Mononuclear cell (primary cell): Measurements from ENCODE around the gene INTS7. TPM values are rescaled to one million over a fixed set of nuclear protein-coding genes. Genes with fewer than 3 reads are reported as not detected.
"Not testable (repeated sequence)": the region's sequence is repeated elsewhere in the genome, so short reads cannot be mapped to it uniquely, and the experiment has no call there.

Experiments
- H3K27me3 ChIP-seq: 2 replicates; pipeline ENCODE4 v1.6.0; 2011; ENCODE audit warnings: low read length, control low read depth; ENCODE audit not compliant: insufficient read depth
- H3K4me1 ChIP-seq: 2 replicates; pipeline ENCODE4 v1.5.1; 2011; ENCODE audit warnings: mild to moderate bottlenecking, low read length, control low read depth; ENCODE audit not compliant: insufficient read depth
- H3K4me3 ChIP-seq: 2 replicates; pipeline ENCODE4 v1.5.1; 2011; ENCODE audit warnings: mild to moderate bottlenecking, low read length, moderate library complexity
- H3K9me3 ChIP-seq: 2 replicates; pipeline ENCODE4 v1.5.1; 2011; ENCODE audit warnings: low read depth, mild to moderate bottlenecking, control low read depth, low read length
- total RNA-seq: library from RNA; depleted of rRNA; stranded (reverse); fragments of >200 nt; gene quantifications from one replicate; pipeline ENCODE4 v1.2.3, GENCODE V29; 2012

The INTS7 gene
- total RNA-seq, 1 donor = 3.8 TPM

DNA sequence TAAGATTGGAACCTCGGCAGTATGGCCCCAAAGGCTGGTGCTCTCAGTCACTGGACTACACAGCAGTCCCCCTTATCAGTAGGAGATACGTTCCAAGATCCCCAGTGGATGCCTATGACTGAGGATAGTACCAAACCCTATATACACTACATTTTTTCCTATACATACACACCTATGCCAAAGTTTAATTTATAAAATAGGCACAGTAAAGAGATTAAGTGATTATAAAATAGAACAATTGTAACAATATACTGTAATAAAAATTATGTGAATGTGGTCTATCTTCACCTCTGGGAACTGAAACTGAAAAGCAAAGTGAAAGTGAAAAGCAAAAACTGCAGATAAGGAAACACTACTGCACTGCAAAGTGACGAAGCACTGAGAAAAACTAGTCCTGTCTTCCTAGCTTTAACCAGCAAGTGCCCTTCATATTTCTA lies 96.8 kb downstream of the INTS7 start:
- H3K4me3 ChIP-seq = peak overlapping the region; percentile 0
- no peaks in the 10 kb centered on the region for H3K27me3 ChIP-seq

DNA sequence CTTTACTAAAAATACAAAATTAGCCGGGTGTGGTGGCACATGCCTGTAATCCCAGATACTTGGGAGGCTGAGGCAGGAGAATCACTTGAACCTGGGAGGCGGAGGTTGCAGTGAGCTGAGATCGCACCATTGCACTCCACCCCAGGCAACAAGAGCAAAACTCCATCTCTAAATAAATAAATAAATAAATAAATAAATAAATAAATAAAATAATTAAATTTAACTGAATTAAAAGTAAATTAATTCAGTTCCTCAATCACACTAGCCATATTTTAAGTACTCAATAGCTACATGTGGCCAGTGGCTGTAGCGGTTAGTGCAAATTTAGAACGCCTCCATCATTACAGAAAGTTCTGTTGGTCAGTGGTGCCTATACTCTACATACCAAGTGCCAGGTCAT lies 97.9 kb downstream of the INTS7 start:
- peaks cover 45% of the 10 kb centered on the region for H3K4me1 ChIP-seq
- H3K9me3 ChIP-seq, H3K4me3 ChIP-seq, H3K27me3 ChIP-seq: not testable (repeated sequence)

More for the DNA sequence above, 96.8 kb downstream of the INTS7 start:
- H3K9me3 ChIP-seq = no peaks in the 10 kb centered on the region
- H3K4me1 ChIP-seq = peaks cover 34% of the 10 kb centered on the region

DNA sequence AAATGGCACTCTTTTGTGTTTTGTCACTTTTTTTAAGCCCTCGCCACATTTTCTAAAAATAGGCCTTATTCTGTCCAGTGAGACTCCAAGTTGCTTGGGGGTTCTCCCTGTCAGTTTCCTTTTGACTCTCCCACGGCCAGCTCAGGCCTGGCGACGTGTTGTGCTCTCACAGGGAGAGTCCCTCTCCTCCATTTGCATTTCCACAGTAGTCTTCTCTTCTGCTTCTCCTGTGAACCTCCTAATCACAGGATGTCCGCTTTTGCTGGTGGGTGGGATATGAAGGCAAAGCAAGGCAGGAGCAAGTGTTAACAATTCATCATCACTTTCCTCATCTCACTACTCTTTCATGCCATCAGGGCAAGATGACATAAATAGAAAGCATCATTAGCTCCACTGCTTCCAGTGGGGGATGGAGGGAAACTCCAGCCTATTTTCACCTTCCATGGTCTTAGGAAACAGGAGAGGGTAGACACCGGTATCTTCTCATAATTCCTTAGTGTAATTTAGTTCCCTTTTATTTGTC lies 99.8 kb downstream of the INTS7 start:
- Histone ChIP-seq H3K4me1 (peaks cover 64% of the 10 kb centered on the region), H3K4me3 (no peak overlapping the region)

GRCh38 chr1:211933946-211934714 lies 101.2 kb downstream of the INTS7 start:
- H3K27me3 ChIP-seq = no peaks in the 10 kb centered on the region
- peaks cover 69% of the 10 kb centered on the region for H3K4me1 ChIP-seq
- no peaks in the 10 kb centered on the region for H3K9me3 ChIP-seq
- no peak overlapping the region for H3K4me3 ChIP-seq

More for the DNA sequence above, 99.8 kb downstream of the INTS7 start:
- Histone ChIP-seq H3K27me3 (no peaks in the 10 kb centered on the region), H3K9me3 (no peaks in the 10 kb centered on the region)

DNA sequence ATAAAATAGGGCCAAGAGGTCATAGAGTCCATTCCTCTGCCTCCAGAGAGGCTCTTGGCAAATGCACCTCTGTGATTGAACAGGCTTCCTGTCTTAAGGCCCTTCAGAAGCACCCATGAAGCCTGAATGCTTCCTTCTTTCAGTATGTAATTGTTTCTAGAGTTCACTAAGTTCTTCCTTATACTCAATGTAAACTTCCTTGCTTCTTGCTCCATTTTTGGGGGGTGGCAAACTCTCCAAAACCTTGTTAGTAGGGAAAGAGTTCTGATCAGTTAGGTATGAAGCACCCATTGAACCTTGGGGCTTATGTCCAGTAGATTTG lies 102.5 kb downstream of the INTS7 start:
- peaks cover 73% of the 10 kb centered on the region for H3K4me1 ChIP-seq
- H3K9me3 ChIP-seq = no peaks in the 10 kb centered on the region
- no peak overlapping the region for H3K4me3 ChIP-seq
- no peaks in the 10 kb centered on the region for H3K27me3 ChIP-seq

- Histone ChIP-seq H3K4me3 (no peak overlapping the region), H3K27me3 (no peaks in the 10 kb centered on the region)
Observed at GRCh38 chr1:211932231-211932932, 103.0 kb downstream of the INTS7 start.

GRCh38 chr1:211929683-211930082 lies 105.7 kb downstream of the INTS7 start:
- Histone ChIP-seq H3K4me3 (no peak overlapping the region), H3K4me1 (peaks cover 60% of the 10 kb centered on the region), H3K9me3 (no peaks in the 10 kb centered on the region), H3K27me3 (no peaks in the 10 kb centered on the region)

More at GRCh38 chr1:211932231-211932932, 103.0 kb downstream of the INTS7 start:
- Histone ChIP-seq H3K9me3 (no peaks in the 10 kb centered on the region), H3K4me1 (peaks cover 73% of the 10 kb centered on the region)

DNA sequence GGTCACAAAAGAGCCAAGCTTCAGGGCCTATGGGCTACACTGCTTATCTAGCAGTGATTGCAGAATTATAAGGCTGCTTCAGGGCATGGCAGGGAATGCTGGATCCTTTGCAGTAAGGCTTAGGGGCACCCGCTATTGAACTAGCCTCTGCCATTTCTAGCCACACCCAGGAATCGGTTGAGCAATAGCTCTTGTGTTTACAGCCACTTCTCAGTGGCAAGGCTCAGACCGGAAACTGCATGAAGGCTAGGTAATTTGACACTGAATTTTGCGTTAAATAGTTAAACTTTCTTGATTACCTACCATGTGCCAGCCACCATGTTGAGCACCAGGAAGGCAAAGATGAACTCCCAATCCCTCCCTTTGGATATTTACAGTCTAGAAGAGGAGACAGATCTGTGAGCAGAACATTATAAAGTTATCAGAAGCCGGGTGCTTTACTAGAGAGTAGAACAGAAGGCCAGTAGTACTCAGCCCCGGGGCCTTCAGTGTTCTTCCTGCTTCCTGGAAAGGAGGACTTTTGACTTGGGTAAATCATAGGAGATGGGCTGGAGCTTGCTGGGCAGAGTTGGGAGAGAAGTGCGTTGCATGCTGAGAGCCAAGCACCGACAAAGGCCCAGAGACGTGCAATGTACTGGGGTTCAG lies 106.2 kb downstream of the INTS7 start:
- Histone ChIP-seq H3K27me3 (no peaks in the 10 kb centered on the region), H3K9me3 (no peaks in the 10 kb centered on the region), H3K4me1 (peaks cover 60% of the 10 kb centered on the region), H3K4me3 (no peak overlapping the region)

DNA sequence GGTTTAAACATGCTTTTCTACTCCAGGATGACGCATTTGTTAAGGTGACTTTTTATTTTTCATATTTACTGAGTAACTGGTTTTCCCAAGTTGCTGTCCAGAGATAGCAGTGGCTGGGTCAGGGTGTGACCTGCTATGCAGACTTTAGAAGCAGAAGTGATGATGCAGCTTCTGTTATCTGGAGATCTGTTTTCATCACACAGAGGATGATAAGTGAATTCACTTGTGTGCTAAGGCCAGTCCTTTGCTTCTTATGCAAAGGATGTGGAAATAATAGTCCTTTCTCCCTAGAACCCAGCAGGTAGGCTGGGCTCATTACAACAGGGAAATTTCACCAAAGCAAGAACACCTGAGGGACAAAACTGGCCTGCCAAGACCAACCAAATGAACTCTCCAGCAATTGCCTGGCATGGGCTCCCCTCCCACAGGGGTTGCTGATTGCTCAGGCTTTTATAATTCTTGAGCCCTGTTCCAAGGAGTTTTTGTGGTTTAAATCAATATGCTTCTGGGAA lies 107.0 kb downstream of the INTS7 start:
- Histone ChIP-seq H3K4me1 (peaks cover 54% of the 10 kb centered on the region), H3K4me3 (no peak overlapping the region), H3K9me3 (no peaks in the 10 kb centered on the region), H3K27me3 (no peaks in the 10 kb centered on the region)

GRCh38 chr1:211925016-211925415 lies 110.3 kb downstream of the INTS7 start:
- Histone ChIP-seq H3K9me3 (no peaks in the 10 kb centered on the region), H3K4me3 (no peak overlapping the region), H3K4me1 (peaks cover 21% of the 10 kb centered on the region), H3K27me3 (no peaks in the 10 kb centered on the region)

- H3K4me1 ChIP-seq = peaks cover 13% of the 10 kb centered on the region
- H3K27me3 ChIP-seq = no peaks in the 10 kb centered on the region
- H3K4me3 ChIP-seq = no peak overlapping the region
- no peaks in the 10 kb centered on the region for H3K9me3 ChIP-seq
Observed at GRCh38 chr1:211924256-211924655, 111.1 kb downstream of the INTS7 start.

- Histone ChIP-seq H3K9me3 (no peaks in the 10 kb centered on the region), H3K4me1 (peaks cover 2% of the 10 kb centered on the region), H3K4me3 (no peak overlapping the region), H3K27me3 (no peaks in the 10 kb centered on the region)
Observed at GRCh38 chr1:211923095-211923494, 112.3 kb downstream of the INTS7 start.

DNA sequence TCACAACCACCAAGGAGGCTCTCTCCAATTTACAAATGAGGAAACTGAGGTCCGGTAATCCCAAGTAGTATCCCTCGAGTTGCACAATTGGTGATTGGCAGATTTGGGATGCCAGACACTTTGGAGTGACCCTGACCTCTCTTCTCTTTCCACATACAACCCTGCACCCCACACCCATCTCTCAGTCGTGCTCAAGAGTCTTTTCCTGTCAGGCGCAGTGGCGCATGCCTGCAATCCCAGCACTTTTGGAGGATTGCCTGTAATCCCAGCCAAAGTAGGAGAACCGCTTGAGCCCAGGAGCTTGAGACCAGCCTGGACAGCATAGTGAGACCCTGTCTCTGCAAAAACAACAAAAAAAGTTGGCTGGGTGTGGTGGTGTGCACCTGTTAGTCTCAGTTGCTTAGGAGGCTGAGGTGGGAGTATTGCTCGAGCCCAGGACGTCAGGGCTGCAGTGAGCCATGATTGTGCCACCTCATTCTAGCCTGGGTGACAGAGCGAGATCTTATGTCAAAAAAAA lies 113.7 kb downstream of the INTS7 start:
- Histone ChIP-seq H3K4me1 (no peaks in the 10 kb centered on the region), H3K27me3 (no peaks in the 10 kb centered on the region), H3K9me3 (no peaks in the 10 kb centered on the region), H3K4me3 (no peak overlapping the region)

- H3K9me3 ChIP-seq = no peaks in the 10 kb centered on the region
- H3K27me3 ChIP-seq = no peaks in the 10 kb centered on the region
- no peak overlapping the region for H3K4me3 ChIP-seq
- no peaks in the 10 kb centered on the region for H3K4me1 ChIP-seq
Observed at GRCh38 chr1:211920602-211921226, 114.6 kb downstream of the INTS7 start.
